PC-3 (cell line): Measurements from ENCODE around the gene MIB2. TPM values are rescaled to one million over a fixed set of nuclear protein-coding genes. Genes with fewer than 3 reads are reported as not detected.
A peak's percentile ranks its signal among the peaks of the same experiment; 100 is the strongest.

Source experiments
- ATAC-seq: fragments of 200-7000 bp; cut with Tn5 transposase; 2 replicates; pipeline ENCODE4 v1.9.1; 2020; ENCODE audit warnings: mild to moderate bottlenecking, moderate library complexity
- BruUV-seq: library from RNA; stranded (reverse); fragments of 400-500 nt; replicated peaks from 2 replicates; lab custom pipeline; 2021; lab: Mats Ljungman, UMichigan
- CTCF ChIA-PET: fragments of 300-600 bp; sonication (Branson Sonifier 250); formaldehyde crosslinking; loops from one replicate; lab custom pipeline; 2022; ENCODE audit warnings: antibody characterized with exemption; lab: Charles Lee
- POLR2A ChIA-PET: fragments of 300-600 bp; sonication (Branson Sonifier 250); formaldehyde crosslinking; loops from one replicate; lab custom pipeline; 2022; ENCODE audit warnings: antibody characterized with exemption; ENCODE audit not compliant: unreplicated experiment; lab: Charles Lee
- DNase-seq: peaks from one replicate; pipeline ENCODE4 v3.0.0-alpha.2; 2015
- H2AFZ ChIP-seq: fragments of 300-600 bp; sonication (generic); 2 replicates; pipeline ENCODE4 v1.6.0; 2016; ENCODE audit warnings: antibody characterized with exemption, low read length
- H3F3A ChIP-seq: fragments of 300-600 bp; sonication (generic); one replicate; pipeline ENCODE4 v1.6.0; 2017; ENCODE audit warnings: antibody characterized with exemption, low read length, control low read depth, mild to moderate bottlenecking; ENCODE audit not compliant: unreplicated experiment
- H3K27ac ChIP-seq: fragments of 300-600 bp; sonication (generic); 2 replicates; pipeline ENCODE4 v1.5.1; 2016; ENCODE audit warnings: mild to moderate bottlenecking, low read length
- H3K27me3 ChIP-seq: fragments of 300-600 bp; sonication (generic); 2 replicates; pipeline ENCODE4 v1.6.1; 2016; ENCODE audit warnings: low read length, mixed read lengths
- H3K36me3 ChIP-seq: fragments of 300-600 bp; sonication (generic); 2 replicates; pipeline ENCODE4 v1.6.1; 2016; ENCODE audit warnings: low read depth, mixed run types, low read length, mixed read lengths
- H3K4me1 ChIP-seq: fragments of 300-600 bp; sonication (generic); 2 replicates; pipeline ENCODE4 v1.5.1; 2016; ENCODE audit warnings: low read length; ENCODE audit not compliant: insufficient read depth
- H3K4me2 ChIP-seq: fragments of 300-600 bp; sonication (generic); 2 replicates; pipeline ENCODE4 v1.6.0; 2016; ENCODE audit warnings: low read length
- H3K4me3 ChIP-seq: fragments of 300-600 bp; sonication (generic); 2 replicates; pipeline ENCODE4 v1.5.1; 2016; ENCODE audit warnings: mild to moderate bottlenecking, low read length, mixed read lengths
- H3K79me2 ChIP-seq: fragments of 300-600 bp; sonication (generic); 2 replicates; pipeline ENCODE4 v1.6.1; 2017; ENCODE audit warnings: low read length, mixed read lengths
- H3K9ac ChIP-seq: fragments of 300-600 bp; sonication (generic); 2 replicates; pipeline ENCODE4 v1.6.0; 2016; ENCODE audit warnings: mild to moderate bottlenecking, low read length
- H3K9me2 ChIP-seq: fragments of 300-600 bp; sonication (generic); replicated peaks from 2 replicates; pipeline ENCODE4 v1.6.1; 2016; ENCODE audit warnings: mixed run types, low read length, mixed read lengths
- H3K9me3 ChIP-seq: fragments of 300-600 bp; sonication (generic); 2 replicates; pipeline ENCODE4 v1.6.1; 2016; ENCODE audit warnings: low read length, mixed read lengths
- H4K20me1 ChIP-seq: fragments of 300-600 bp; sonication (generic); 2 replicates; pipeline ENCODE4 v1.6.1; 2016; ENCODE audit warnings: low read length, mixed read lengths
- EZH2 ChIP-seq: fragments of 300-600 bp; sonication (generic); IDR thresholded peaks from one replicate; pipeline ENCODE4 v1.6.1; 2017; ENCODE audit warnings: antibody characterized with exemption, mild to moderate bottlenecking, low read length; ENCODE audit not compliant: unreplicated experiment
- EZH2phosphoT487 ChIP-seq: fragments of 300-600 bp; sonication (generic); IDR thresholded peaks from 2 replicates; pipeline ENCODE4 v1.6.1; 2018; ENCODE audit warnings: mild to moderate bottlenecking, antibody characterized with exemption, low read length, borderline replicate concordance
- intact Hi-C: fragments of 100-400 bp; cut with micrococcal nuclease; formaldehyde crosslinking; loops from 2 replicates; pipeline ENCODE4 v1.9.0; 2023
- total RNA-seq: library from RNA; depleted of rRNA; stranded (reverse); fragments of >200 nt; gene quantifications from 2 replicates; pipeline ENCODE4 v1.2.3, GENCODE V29; 2014
- TF ChIP-seq, protein P1 (sequence below): fragments of 300-600 bp; sonication (generic); conservative IDR thresholded peaks from 2 replicates; pipeline ENCODE4 v1.5.1; 2017; ENCODE audit warnings: antibody characterized with exemption, low read depth, mild to moderate bottlenecking, low read length

MIB2 gene
- total RNA-seq, 1 experiment from 2014 or later = 164 TPM

DNA sequence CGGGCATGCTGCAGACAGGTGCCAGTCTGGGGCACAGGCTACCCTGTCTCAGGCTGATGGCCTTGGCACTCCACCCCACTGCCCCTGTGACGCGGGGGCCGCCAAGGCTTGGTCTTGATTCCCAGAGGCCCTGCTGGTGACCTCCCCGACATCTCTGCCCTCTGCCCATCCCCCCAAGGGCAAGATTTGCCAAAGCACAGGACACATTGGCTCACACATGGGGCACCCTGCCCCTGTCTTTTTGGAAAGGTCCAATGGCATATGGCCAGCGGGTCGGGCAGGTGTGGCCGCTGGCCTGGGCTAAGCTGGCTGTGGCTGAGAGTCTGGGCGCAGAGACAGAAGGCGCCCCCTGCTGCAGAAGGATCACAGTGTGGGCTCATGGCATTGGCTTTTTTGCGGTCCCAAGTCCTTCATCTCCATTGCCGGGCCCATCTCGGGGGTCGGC, 4.6 kb downstream of the MIB2 start:
- intact Hi-C loops = loop anchor here (10.0 kb wide), 1 partner anchor 555 kb away; no protein-coding TSS in a partner anchor

DNA sequence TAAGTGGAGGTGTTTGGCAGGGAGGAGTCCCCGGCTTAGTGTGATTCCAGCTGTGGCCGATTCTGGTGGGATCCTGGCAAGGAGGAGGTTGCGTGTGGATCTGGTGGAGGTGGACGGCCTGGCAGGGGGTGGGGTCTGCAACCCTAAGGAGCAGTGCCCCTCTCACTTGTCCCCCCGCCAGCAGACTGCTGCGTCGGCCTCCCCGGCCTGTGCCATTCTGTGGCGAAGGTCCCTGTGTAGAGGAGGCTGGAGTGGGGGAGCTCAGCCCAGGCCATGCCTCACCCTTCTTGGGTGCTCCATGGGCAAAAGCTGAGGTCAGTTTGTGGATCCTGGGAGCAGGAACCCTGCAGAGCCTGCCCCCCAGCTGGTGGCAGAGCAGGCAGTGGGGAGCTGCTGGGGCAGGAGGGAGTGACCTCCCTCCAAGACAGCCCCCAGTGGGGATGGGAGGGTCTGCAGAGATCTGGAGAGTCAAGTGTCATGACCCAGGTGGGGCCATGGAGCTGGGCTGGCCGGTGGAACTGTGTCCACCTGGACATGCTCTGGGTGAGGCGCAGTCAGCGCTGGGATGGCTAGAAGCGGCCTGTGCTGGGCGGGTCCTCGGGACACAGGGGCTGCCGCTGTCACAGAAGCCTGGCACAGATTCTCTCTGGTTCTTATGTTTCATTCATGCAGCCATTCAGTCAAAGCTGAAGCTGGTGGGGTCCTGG, 5.3 kb downstream of the MIB2 start:
- H3K9me3 ChIP-seq = no peaks in the 10 kb centered on the region
- ChIA-PET CTCF (no interaction called here), POLR2A (no interaction called here)
- no peaks in the 10 kb centered on the region for H3K27me3 ChIP-seq
- BruUV-seq = no TSS peak
- no peak overlapping the region for H3K4me3 ChIP-seq
- H3K9ac ChIP-seq = no peak overlapping the region
- no peaks in the 10 kb centered on the region; the same call in 1 of the 2 replicates for H3K36me3 ChIP-seq
- TF ChIP-seq, protein P1, sequence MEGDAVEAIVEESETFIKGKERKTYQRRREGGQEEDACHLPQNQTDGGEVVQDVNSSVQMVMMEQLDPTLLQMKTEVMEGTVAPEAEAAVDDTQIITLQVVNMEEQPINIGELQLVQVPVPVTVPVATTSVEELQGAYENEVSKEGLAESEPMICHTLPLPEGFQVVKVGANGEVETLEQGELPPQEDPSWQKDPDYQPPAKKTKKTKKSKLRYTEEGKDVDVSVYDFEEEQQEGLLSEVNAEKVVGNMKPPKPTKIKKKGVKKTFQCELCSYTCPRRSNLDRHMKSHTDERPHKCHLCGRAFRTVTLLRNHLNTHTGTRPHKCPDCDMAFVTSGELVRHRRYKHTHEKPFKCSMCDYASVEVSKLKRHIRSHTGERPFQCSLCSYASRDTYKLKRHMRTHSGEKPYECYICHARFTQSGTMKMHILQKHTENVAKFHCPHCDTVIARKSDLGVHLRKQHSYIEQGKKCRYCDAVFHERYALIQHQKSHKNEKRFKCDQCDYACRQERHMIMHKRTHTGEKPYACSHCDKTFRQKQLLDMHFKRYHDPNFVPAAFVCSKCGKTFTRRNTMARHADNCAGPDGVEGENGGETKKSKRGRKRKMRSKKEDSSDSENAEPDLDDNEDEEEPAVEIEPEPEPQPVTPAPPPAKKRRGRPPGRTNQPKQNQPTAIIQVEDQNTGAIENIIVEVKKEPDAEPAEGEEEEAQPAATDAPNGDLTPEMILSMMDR = no peak; the same call in none of the 2 replicates
- TF ChIP-seq EZH2phosphoT487 (no peak), EZH2 (no peak)
- no peak overlapping the region for H3K4me2 ChIP-seq
- H3K9me2 ChIP-seq = no peaks in the 10 kb centered on the region
- H3K4me1 ChIP-seq = peaks cover 12% of the 10 kb centered on the region
- H3K27ac ChIP-seq = no peak overlapping the region
- DNase-seq (no peak), ATAC-seq (no peak)
- H3K79me2 ChIP-seq = peaks cover 20% of the 10 kb centered on the region
- no peaks in the 10 kb centered on the region for H3F3A ChIP-seq
- H2AFZ ChIP-seq = no peak overlapping the region
- peaks cover 16% of the 10 kb centered on the region; the same call in 1 of the 2 replicates for H4K20me1 ChIP-seq
- intact Hi-C loops = no loop called here

More for the DNA sequence above, 4.6 kb downstream of the MIB2 start:
- CTCF ChIA-PET = no interaction called here
- DNase-seq (peak; percentile 41), ATAC-seq (no peak)
- Histone ChIP-seq H3K79me2 (peaks cover 21% of the 10 kb centered on the region), H3K36me3 (no peaks in the 10 kb centered on the region; the same call in 1 of the 2 replicates), H3K27me3 (no peaks in the 10 kb centered on the region), H3K9me2 (no peaks in the 10 kb centered on the region), H3K9ac (no peak overlapping the region), H4K20me1 (peaks cover 16% of the 10 kb centered on the region; the same call in 1 of the 2 replicates), H3K4me1 (peaks cover 12% of the 10 kb centered on the region), H3K4me3 (no peak overlapping the region), H3K27ac (no peak overlapping the region), H3K9me3 (no peaks in the 10 kb centered on the region), H2AFZ (no peak overlapping the region), H3F3A (no peaks in the 10 kb centered on the region), H3K4me2 (no peak overlapping the region)
- POLR2A ChIA-PET = no interaction called here
- TF ChIP-seq, protein P1 = peak; percentile 79
- TF ChIP-seq EZH2phosphoT487 = no peak
- TF ChIP-seq EZH2 = no peak
- BruUV-seq = no TSS peak
